Dedifferentiated amniotic fluid mesenchymal stem cell (primary cell): ENCODE data around the gene LEFTY2.
"Not testable (repeated sequence)": the region's sequence is repeated elsewhere in the genome, so short reads cannot be mapped to it uniquely, and the experiment has no call there.

Source experiments
- DNase-seq: peaks from one replicate; pipeline ENCODE4 v3.0.0-alpha.2; 2016; ENCODE audit errors: extremely low spot score

Gene LEFTY2

DNA sequence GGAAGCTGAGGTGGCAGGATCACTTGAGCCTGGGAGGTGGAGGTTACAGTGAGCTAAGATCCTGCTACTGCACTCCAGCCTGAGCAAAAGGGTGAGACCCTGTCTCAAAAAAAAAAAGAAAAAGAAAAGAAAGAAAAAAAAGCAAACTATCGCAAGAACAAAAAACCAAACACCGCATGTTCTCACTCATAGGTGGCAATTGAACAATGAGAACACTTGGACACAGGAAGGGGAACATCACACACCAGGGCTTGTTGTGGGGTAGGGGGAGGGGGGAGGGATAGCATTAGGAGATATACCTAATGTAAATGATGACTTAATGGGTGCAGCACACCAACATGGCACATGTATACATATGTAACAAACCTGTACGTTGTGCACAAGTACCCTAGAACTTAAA lies 11.6 kb downstream of the LEFTY2 start:
- not testable (repeated sequence) for DNase-seq

- no peak for DNase-seq
Measured at GRCh38 chr1:225928186-225929175, 12.5 kb downstream of the LEFTY2 start.

DNA sequence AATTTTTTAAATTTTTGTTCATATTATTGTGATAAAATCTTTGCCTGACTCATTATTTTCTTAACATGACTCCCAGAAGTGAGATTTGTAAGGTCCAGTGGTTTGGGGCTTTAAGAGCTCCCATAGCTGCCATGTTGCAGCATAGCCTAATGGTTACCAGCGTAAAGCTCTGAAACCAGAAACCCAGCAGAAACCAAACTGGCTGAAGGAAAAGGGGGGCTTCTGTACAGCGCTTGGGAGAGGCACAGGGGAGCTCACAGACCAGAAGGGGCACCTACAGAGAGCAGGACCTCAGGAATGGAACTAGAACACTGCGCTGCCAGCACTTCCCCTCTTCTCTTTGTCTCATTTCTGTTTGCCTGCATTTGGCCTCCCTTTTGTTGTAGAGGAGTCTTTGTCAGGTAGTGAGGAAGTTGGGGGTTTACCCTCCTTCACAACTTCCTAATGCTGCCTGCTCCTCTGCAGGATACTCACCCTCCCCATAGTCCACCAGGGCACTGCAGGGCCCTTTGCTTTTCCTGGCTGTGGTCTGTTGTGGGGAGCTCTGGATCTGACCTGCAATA lies 14.4 kb downstream of the LEFTY2 start:
- no peak for DNase-seq

GRCh38 chr1:225923692-225924555 lies 17.1 kb downstream of the LEFTY2 start, which contains the start of gene PYCR2:
PYCR2 (minus strand) TSS chr1:225924250; CDS start chr1:225924110, 140 bp downstream.
- peak; percentile 91 for DNase-seq

- no peak for DNase-seq
Measured at GRCh38 chr1:225923381-225923691, 17.7 kb downstream of the LEFTY2 start.

DNA sequence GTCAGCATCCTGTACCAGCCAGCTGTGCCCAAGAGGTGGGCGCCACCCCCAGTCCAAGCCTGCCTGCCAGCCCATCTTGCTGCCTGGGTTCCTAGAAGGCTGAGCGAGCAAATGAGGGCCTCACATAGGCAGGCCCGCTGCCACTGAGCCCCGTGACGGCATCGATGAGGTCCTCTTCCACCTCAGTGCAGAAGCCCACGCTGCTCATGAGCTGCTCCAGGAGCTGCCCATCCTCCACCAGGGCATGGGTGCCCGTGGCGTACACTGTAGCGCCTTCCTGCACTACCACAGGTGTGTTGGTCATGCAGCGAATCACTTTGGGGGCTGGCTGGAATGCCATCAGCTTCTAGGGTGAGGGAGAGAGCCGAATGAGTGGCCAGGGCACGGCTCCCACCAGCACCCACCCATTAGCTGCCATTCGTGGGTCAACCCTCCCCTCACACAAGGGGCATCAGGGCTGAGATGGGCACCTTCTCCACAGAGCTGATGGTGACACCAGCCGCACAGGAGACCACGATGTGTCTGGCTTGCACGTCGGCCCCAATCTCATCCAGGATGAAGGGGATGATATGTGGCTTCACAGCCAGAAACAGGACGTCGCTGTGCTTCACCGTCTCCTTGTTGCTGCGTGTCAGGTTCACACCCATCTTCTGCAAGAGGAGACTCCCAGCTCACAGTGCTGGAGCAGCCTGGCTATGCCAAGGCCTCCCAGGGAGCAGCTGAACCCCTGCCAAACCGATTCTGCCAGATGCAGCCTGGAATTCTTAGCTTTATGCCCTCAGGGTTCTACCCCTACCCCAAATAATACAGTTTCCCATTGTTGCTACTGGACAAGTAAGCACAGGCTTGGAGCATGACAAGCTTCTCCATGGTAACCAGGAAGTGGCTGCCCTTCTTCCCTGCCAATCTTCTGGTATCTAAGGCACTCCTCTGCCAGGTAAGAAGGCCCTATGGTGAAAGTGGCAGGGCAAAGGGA lies 19.0 kb downstream of the LEFTY2 start:
- DNase-seq: no peak

DNA sequence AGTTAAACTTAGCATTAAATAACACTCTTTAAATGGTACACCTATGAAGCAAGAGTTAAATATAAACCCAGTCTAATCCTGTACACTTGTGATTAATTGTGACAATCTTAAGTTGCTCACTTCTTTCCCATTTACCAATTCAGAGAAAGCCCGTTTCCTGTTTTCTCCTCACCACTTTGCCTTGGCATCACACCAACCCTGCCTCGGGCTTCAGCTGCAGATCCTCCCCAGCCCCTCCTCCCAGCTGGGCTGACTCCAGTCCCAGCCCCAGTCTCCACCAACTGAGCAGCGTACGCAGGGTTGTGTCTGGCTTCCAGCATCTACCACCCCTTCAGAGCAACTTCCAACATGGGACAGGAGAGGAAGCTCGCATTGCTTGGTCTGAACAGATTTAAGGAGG lies 21.1 kb downstream of the LEFTY2 start:
- DNase-seq: peak; percentile 71

GRCh38 chr1:225918280-225918679 lies 22.7 kb downstream of the LEFTY2 start:
- DNase-seq: no peak

DNA sequence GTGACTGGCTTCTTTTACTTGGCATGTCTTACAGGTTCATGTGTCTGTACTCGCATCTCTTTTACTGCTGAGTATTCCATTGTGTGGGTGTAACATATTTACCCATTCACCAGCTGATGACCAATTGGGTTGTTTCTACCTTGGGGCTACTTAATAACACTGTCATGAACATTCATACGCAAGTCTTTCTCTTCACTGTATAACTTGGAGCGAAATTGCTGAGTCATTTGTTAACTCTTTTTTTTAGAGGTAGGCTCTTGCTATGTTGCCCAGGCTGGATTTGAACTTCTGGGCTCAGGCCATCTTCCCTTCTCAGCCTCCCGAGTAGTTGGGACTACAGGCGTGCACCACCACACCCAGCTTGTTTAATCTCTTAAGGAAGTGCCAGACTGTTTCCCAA lies 23.5 kb downstream of the LEFTY2 start:
- DNase-seq: no peak

DNA sequence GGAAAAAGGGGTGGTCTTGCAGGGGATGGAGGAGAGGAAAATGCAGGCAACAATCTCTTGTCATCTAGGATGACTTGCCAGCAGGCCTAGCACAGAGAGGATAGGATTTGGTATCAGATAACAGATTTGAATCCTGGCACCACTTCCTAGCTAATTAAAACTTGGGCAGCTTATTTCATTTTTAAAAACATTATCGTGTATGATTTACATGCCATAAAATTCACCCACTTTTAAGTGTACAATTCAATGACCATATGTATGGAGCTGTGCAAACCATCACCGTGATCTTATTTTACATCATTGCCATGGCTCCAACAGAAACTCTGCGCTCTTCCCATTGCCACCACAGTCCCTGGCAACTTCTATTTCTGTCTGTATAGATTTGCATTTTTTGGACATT lies 23.9 kb downstream of the LEFTY2 start:
- DNase-seq: no peak

GRCh38 chr1:225915538-225915991 lies 25.5 kb downstream of the LEFTY2 start:
- no peak for DNase-seq

DNA sequence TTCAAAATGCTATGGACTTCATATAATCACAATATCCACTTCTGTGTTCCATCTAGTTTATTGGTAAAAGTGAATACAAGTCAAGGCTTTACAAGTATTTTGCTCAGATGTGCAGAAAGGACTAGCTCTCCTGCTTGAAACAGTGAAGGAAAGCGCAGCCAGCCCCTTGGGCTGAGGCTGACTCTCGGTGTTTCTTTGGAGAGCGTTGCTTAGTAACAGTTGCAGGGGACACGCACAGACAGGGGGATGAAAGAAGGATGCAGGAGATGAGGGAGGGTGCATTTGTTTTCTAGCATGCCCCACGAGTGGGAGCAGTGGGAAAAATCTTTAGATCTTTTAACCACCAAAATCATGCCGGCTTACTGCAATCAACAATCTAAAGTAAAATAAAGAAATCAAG lies 26.1 kb downstream of the LEFTY2 start:
- no peak for DNase-seq

DNA sequence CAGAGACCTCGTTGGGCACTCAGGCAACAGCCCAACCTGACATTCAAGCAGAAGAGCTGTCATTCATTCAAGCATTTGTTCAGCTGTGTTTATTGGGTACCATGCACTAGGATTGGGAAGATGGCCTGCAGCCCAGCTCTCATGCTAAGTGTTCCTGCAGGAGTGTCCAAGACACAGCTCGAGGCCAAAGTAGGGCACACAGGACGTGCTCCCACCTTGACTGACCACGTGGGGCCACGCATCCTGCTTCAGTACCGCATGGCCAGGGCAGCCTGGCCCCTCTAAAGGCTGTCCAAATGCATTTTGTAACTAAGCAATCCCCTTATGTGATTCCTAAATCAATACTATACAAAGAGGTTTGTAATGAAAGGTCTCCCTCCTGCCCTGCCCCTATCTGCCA lies 26.6 kb downstream of the LEFTY2 start:
- DNase-seq: no peak

GRCh38 chr1:225911191-225912130 lies 29.6 kb downstream of the LEFTY2 start:
- DNase-seq: no peak

GRCh38 chr1:225909477-225909876 lies 31.5 kb downstream of the LEFTY2 start:
- no peak for DNase-seq

GRCh38 chr1:225908773-225909172 lies 32.2 kb downstream of the LEFTY2 start:
- no peak for DNase-seq

GRCh38 chr1:225908013-225908640 lies 32.9 kb downstream of the LEFTY2 start:
- no peak for DNase-seq

DNA sequence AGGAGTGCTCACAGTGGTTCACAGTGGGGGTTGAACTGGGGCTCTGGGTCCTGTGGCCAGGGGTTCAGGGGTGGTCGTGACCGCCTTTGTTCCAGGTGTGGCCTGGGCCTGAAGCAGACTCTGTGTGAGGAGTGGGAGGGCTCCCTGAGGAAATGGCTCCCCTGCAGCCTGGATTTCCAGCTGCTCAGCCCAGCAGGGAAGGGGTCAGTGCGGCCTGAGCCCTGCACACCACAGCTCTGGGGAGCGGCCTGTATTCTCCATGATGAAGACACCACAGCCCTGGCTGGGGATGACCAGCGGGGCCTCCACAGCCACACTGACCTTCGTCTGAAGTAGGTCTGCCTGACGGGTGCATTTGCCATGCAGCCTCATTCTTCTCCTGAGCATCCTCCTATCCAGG lies 33.7 kb downstream of the LEFTY2 start:
- no peak for DNase-seq

DNA sequence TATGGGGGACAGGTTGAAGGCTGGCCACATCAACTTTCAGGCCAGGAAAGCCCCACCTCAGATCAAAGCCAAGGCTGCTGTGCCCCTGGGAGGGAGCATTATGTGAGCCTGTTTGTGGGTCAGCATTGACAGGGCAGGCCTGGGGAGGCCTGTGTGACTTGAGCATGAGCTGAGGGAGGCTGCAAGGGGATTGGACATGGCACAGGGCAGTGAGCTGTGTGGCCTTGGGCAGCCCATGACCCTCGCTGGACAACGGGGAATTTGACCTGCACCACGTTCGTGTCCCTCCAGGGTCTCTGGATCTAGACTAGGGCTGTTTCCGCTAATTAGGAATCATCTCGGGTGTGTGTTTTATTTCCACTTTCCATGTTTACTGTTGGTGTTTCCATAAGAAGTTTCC lies 34.6 kb downstream of the LEFTY2 start:
- DNase-seq: no peak
